Measurements from ENCODE around the gene DNM3. TPM values are rescaled to one million over a fixed set of nuclear protein-coding genes. Genes with fewer than 3 reads are reported as not detected.
A peak's percentile ranks its signal among the peaks of the same experiment; 100 is the strongest.

DNM3 gene
- total and polyA plus RNA-seq, 4 donors = 38.5 to 93.9 (median 48.5) TPM

- Histone ChIP-seq H3K9me3 (ENCODE audit: control insufficient read depth, insufficient read depth, low read length) (no peaks in the 10 kb centered on the region), H3K4me3 (ENCODE audit: low read depth, low read length) (peak overlapping the region; percentile 20), H3K4me1 (ENCODE audit: control insufficient read depth, insufficient read depth, low read length) (no peaks in the 10 kb centered on the region), H3K27me3 (ENCODE audit: control insufficient read depth, insufficient read depth, low read length) (no peaks in the 10 kb centered on the region), H3K36me3 (ENCODE audit: control insufficient read depth, insufficient read depth, low read length) (peaks cover 2% of the 10 kb centered on the region), H3K27ac (ENCODE audit: low read depth, low read length) (peak overlapping the region; percentile 63)
- 0% methylated on average over 1 of the region's 7 CpGs for WGBS (ENCODE audit: insufficient coverage)
- no peak for DNase-seq (ENCODE audit: low read depth in 4 of 6, low spot score in 6 of 6)
Measured at GRCh38 chr1:172141341-172141881, 300.1 kb downstream of the DNM3 start.

GRCh38 chr1:172142324-172142723, 301.0 kb downstream of the DNM3 start:
- no peaks in the 10 kb centered on the region for H3K9me3 ChIP-seq (ENCODE audit: control insufficient read depth, insufficient read depth, low read length)
- H3K4me1 ChIP-seq (ENCODE audit: control insufficient read depth, insufficient read depth, low read length) = no peaks in the 10 kb centered on the region
- H3K27ac ChIP-seq (ENCODE audit: low read depth, low read length) = peak overlapping the region; percentile 63
- no peak for DNase-seq (ENCODE audit: low read depth in 4 of 6, low spot score in 6 of 6)
- WGBS (ENCODE audit: insufficient coverage) = no CpG with 5 or more reads among the region's 5 CpGs
- H3K36me3 ChIP-seq (ENCODE audit: control insufficient read depth, insufficient read depth, low read length) = peaks cover 2% of the 10 kb centered on the region
- no peaks in the 10 kb centered on the region for H3K27me3 ChIP-seq (ENCODE audit: control insufficient read depth, insufficient read depth, low read length)
- peak overlapping the region; percentile 22 for H3K4me3 ChIP-seq (ENCODE audit: low read depth, low read length)

GRCh38 chr1:172143384-172144055, 302.2 kb downstream of the DNM3 start:
- H3K27ac ChIP-seq (ENCODE audit: low read depth, low read length) = peak overlapping the region; percentile 65
- peaks cover 2% of the 10 kb centered on the region for H3K36me3 ChIP-seq (ENCODE audit: control insufficient read depth, insufficient read depth, low read length)
- no peaks in the 10 kb centered on the region for H3K4me1 ChIP-seq (ENCODE audit: control insufficient read depth, insufficient read depth, low read length)
- peak overlapping the region; percentile 47 for H3K4me3 ChIP-seq (ENCODE audit: low read depth, low read length)
- H3K9me3 ChIP-seq (ENCODE audit: control insufficient read depth, insufficient read depth, low read length) = no peaks in the 10 kb centered on the region
- 60% methylated on average over 1 of the region's 3 CpGs for WGBS (ENCODE audit: insufficient coverage)
- DNase-seq (ENCODE audit: low read depth in 4 of 6, low spot score in 6 of 6) = peak in 1 of 6 donors; percentile 55
- no peaks in the 10 kb centered on the region for H3K27me3 ChIP-seq (ENCODE audit: control insufficient read depth, insufficient read depth, low read length)

DNA sequence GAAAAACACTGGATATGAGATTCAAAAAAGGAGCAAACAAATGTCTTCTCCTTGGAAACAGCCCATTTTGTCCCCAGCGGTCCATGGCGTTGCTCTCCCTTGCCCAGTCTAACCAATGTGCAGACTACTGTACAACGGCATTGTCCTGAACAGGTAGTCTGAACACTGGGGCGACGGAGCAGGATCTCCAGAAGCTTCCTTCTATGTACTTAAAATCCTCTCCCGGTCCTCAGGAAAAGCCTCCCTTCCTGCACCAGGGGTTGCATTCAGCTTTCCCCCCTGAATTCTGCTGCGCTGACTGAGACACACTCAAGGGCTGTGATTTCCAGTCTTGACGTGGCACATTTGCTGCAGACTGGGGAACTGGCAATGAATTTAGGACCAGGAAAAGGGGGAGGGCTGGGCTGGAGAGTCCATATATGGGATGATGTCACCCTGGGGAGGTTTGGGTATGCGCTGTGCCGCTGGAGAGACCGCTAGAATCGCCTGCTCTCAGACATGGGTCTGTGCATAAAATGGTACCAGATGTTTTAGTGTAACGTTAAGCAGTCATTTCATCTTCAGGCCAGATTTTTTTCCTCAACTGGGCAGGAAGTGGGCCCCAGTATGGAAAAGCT, 303.3 kb downstream of the DNM3 start:
- H3K36me3 ChIP-seq (ENCODE audit: control insufficient read depth, insufficient read depth, low read length) = peaks cover 2% of the 10 kb centered on the region
- DNase-seq (ENCODE audit: low read depth in 4 of 6, low spot score in 6 of 6) = peak in 3 of 6 donors; percentile 22 to 79 (median 43)
- H3K27ac ChIP-seq (ENCODE audit: low read depth, low read length) = peak overlapping the region; percentile 65
- H3K9me3 ChIP-seq (ENCODE audit: control insufficient read depth, insufficient read depth, low read length) = no peaks in the 10 kb centered on the region
- peak overlapping the region; percentile 47 for H3K4me3 ChIP-seq (ENCODE audit: low read depth, low read length)
- H3K27me3 ChIP-seq (ENCODE audit: control insufficient read depth, insufficient read depth, low read length) = no peaks in the 10 kb centered on the region
- 76% methylated on average over 12 of the region's 13 CpGs for WGBS (ENCODE audit: insufficient coverage)
- no peaks in the 10 kb centered on the region for H3K4me1 ChIP-seq (ENCODE audit: control insufficient read depth, insufficient read depth, low read length)

DNA sequence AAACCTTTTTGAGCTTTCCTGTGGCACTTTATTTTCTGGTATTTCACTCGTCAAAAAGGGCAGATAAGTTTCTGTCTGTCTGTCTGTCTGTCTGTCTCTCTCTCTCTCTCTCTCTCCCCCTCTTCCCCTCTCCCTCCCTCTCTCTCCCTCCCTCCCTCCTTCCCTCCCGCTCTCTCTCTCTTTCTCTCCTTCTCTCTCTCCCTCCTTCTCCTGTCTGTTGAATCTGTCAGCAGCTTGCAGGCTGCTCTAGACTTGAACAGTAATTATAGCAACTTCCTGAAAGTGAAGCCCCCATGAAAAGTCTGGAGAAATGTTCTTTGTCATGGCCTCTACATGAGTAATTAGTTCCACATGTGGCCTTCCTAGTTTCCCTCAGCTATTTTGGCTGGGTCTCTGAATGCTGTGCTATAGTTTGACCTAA, 303.9 kb downstream of the DNM3 start:
- H3K27me3 ChIP-seq (ENCODE audit: control insufficient read depth, insufficient read depth, low read length) = no peaks in the 10 kb centered on the region
- H3K36me3 ChIP-seq (ENCODE audit: control insufficient read depth, insufficient read depth, low read length) = peaks cover 2% of the 10 kb centered on the region
- no peaks in the 10 kb centered on the region for H3K9me3 ChIP-seq (ENCODE audit: control insufficient read depth, insufficient read depth, low read length)
- H3K4me3 ChIP-seq (ENCODE audit: low read depth, low read length) = peak overlapping the region; percentile 47
- peak in 1 of 6 donors; percentile 52 for DNase-seq (ENCODE audit: low read depth in 4 of 6, low spot score in 6 of 6)
- H3K27ac ChIP-seq (ENCODE audit: low read depth, low read length) = peak overlapping the region; percentile 65
- H3K4me1 ChIP-seq (ENCODE audit: control insufficient read depth, insufficient read depth, low read length) = no peaks in the 10 kb centered on the region
- WGBS (ENCODE audit: insufficient coverage) = 100% methylated on average over 1 of the region's 2 CpGs

- H3K27me3 ChIP-seq (ENCODE audit: control insufficient read depth, insufficient read depth, low read length) = no peaks in the 10 kb centered on the region
- H3K9me3 ChIP-seq (ENCODE audit: control insufficient read depth, insufficient read depth, low read length) = no peaks in the 10 kb centered on the region
- no peaks in the 10 kb centered on the region for H3K4me1 ChIP-seq (ENCODE audit: control insufficient read depth, insufficient read depth, low read length)
- no peak for DNase-seq (ENCODE audit: low read depth in 4 of 6, low spot score in 6 of 6)
- WGBS (ENCODE audit: insufficient coverage) = 86% methylated on average over 3 of the region's 6 CpGs
- peaks cover 2% of the 10 kb centered on the region for H3K36me3 ChIP-seq (ENCODE audit: control insufficient read depth, insufficient read depth, low read length)
- H3K27ac ChIP-seq (ENCODE audit: low read depth, low read length) = peak overlapping the region; percentile 65
- H3K4me3 ChIP-seq (ENCODE audit: low read depth, low read length) = no peak overlapping the region
Measured at GRCh38 chr1:172145656-172146055, 304.4 kb downstream of the DNM3 start.

DNA sequence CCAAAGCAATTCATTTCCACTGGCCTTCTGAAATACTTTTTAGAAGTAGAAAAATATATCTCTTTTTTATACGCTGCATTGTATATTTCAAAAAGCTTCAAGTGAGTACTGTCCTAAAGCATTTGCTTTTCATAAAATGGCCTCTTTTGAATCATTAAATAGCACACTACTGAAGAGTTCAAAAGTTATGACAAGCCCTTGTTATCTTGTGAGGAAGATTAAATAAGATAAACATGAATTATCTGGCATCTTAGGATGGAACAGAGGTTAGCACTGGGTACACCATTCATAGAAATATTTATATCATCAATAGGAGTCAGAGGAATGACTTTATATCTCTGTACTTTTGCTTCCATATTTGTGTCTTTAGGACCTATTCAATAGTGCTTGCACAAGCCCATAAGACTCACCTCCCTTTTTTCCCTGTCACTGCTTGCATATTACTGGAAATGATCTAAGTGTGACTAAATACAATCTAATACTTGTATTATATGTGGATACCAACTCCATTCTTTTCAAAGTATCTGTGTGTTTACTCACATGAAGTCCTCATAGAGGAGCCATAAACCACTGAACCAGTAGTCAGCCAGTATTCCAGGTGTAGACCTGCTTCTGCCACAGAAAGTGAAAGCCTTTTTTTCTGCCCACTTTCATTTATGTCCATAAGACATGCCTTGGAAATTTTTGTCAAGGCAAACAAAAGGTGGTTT, 305.0 kb downstream of the DNM3 start:
- Histone ChIP-seq H3K36me3 (ENCODE audit: control insufficient read depth, insufficient read depth, low read length) (peaks cover 2% of the 10 kb centered on the region), H3K9me3 (ENCODE audit: control insufficient read depth, insufficient read depth, low read length) (no peaks in the 10 kb centered on the region), H3K4me1 (ENCODE audit: control insufficient read depth, insufficient read depth, low read length) (no peaks in the 10 kb centered on the region), H3K4me3 (ENCODE audit: low read depth, low read length) (no peak overlapping the region), H3K27me3 (ENCODE audit: control insufficient read depth, insufficient read depth, low read length) (no peaks in the 10 kb centered on the region), H3K27ac (ENCODE audit: low read depth, low read length) (peak overlapping the region; percentile 65)
- no CpG with 5 or more reads among the region's 1 CpG for WGBS (ENCODE audit: insufficient coverage)
- DNase-seq (ENCODE audit: low read depth in 4 of 6, low spot score in 6 of 6) = no peak

GRCh38 chr1:172147541-172147940, 306.2 kb downstream of the DNM3 start:
- H3K27ac ChIP-seq (ENCODE audit: low read depth, low read length) = no peak overlapping the region
- no peaks in the 10 kb centered on the region for H3K4me1 ChIP-seq (ENCODE audit: control insufficient read depth, insufficient read depth, low read length)
- DNase-seq (ENCODE audit: low read depth in 4 of 6, low spot score in 6 of 6) = no peak
- H3K4me3 ChIP-seq (ENCODE audit: low read depth, low read length) = no peak overlapping the region
- no peaks in the 10 kb centered on the region for H3K27me3 ChIP-seq (ENCODE audit: control insufficient read depth, insufficient read depth, low read length)
- peaks cover 2% of the 10 kb centered on the region for H3K36me3 ChIP-seq (ENCODE audit: control insufficient read depth, insufficient read depth, low read length)
- no CpG with 5 or more reads among the region's 1 CpG for WGBS (ENCODE audit: insufficient coverage)
- no peaks in the 10 kb centered on the region for H3K9me3 ChIP-seq (ENCODE audit: control insufficient read depth, insufficient read depth, low read length)

GRCh38 chr1:172148213-172148612, 306.9 kb downstream of the DNM3 start:
- H3K27ac ChIP-seq (ENCODE audit: low read depth, low read length) = no peak overlapping the region
- no CpG with 5 or more reads among the region's 2 CpGs for WGBS (ENCODE audit: insufficient coverage)
- H3K4me1 ChIP-seq (ENCODE audit: control insufficient read depth, insufficient read depth, low read length) = no peaks in the 10 kb centered on the region
- no peak overlapping the region for H3K4me3 ChIP-seq (ENCODE audit: low read depth, low read length)
- no peaks in the 10 kb centered on the region for H3K27me3 ChIP-seq (ENCODE audit: control insufficient read depth, insufficient read depth, low read length)
- H3K9me3 ChIP-seq (ENCODE audit: control insufficient read depth, insufficient read depth, low read length) = no peaks in the 10 kb centered on the region
- peaks cover 2% of the 10 kb centered on the region for H3K36me3 ChIP-seq (ENCODE audit: control insufficient read depth, insufficient read depth, low read length)
- DNase-seq (ENCODE audit: low read depth in 4 of 6, low spot score in 6 of 6) = no peak
